ENCODE data around the gene F11.
"Not testable (repeated sequence)": the region's sequence is repeated elsewhere in the genome, so short reads cannot be mapped to it uniquely, and the experiment has no call there.

The F11 gene

DNA sequence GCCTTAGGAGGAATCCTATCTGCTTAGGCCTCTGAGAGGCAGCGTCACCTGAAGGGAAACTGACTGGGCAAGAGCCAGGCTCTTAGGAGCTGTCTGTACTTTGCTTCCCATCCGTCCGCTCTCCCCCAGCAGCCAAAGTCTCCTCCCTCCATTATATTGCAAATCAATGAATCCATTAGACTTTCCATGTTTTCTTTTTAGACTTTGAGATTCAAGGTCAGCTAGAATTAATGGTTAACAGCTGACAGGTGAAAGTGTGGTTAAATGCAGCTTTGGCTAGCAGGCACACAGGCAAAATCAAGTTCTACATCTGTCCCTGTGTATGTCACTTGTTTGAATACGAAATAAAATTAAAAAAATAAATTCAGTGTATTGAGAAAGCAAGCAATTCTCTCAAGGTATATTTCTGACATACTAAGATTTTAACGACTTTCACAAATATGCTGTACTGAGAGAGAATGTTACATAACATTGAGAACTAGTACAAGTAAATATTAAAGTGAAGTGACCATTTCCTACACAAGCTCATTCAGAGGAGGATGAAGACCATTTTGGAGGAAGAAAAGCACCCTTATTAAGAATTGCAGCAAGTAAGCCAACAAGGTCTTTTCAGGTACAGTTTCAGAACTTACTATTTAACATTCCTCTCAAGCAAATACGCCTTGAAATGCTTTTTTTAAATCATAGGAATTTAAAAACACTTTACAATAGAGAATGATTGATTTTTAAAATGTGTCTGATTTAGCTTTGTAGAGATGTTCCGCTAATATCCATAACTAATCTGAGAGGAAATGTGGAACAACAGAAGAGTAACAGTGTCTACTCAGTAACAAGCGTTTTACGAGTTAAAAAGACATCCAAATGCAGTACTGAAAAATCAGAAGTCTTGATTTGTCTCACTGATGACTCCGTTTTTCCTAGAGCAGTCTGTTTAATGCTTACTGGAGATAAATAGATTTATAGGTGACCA lies at the start of gene F11:
TSS of gene F11 (plus strand) at position 507 of the 970 bp plus-strand sequence. CDS start 948 bp downstream, outside the sequence.
- no peak for DNase-seq

DNA sequence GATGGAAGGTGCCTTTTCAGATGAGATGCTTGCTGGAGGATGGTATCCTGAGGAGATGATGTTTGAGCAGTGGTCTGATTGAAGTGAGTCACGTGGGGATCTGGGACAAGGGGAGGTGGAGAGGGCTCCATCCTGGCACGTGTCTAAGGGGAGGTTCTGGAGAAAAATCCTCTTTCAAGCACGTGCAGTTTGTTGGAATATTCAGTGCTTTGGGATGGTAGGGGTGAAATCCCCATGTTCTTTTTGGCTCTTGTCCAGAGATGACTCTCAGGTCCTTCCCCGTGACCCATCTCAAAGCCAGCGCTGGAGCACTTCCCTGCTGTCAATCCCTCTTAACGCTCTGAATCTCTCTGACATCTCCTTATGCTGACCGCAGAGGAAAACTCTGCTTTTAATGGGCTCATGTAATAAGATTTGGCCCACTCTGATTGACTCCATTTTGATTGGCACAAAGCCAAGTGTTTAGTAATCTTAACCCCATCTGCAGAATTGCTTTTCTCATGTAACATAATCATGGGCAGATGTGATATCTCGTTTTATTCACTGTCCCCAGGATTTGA lies 49.4 kb upstream of the F11 start:
- DNase-seq, result peak; percentile 8

DNA sequence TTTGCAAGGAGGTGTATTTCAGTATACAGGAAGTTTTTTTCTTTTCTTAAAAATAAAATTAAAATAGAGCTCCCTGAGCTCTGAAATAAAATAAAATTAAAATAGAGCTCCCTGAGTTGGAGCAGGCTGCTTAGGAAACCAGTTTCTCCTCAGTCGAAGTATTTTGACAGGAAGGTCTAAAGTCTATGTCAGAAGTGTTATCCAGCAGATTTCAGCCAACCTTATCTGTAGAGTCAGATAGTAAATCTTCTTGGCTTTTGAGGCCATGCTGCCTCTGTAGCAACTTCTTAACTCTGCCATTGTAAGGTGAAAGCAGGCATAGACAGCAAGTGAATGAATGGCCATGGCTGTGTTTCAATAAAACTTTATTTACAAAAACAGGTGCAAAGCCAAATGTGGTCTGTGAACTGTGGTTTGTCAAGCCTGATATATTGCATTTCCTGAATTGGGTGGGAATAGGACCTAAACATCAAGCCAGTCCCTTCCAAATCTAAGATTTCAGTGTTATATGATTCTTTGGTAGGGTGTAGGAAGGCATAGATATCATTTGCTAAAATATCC lies 48.2 kb upstream of the F11 start:
- no peak for DNase-seq

DNA sequence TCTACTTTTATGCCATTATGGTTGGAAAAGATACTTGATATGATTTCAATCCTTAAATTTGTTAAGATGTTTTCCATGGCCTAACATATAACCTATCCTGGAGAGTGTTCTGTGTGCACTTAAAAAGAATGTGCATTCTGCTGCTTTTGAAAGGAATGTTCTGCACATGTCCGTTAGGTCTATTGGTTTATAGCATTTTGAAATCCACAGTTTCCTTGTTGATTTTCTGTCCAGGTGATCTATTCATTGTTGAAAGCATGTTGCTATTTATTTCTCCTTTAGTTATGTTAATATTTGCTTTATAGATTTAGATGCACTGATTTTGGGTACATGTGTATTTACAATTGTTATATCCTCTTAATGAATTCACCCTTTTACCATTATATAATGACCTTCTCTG lies 44.4 kb upstream of the F11 start:
- DNase-seq, result no peak

DNA sequence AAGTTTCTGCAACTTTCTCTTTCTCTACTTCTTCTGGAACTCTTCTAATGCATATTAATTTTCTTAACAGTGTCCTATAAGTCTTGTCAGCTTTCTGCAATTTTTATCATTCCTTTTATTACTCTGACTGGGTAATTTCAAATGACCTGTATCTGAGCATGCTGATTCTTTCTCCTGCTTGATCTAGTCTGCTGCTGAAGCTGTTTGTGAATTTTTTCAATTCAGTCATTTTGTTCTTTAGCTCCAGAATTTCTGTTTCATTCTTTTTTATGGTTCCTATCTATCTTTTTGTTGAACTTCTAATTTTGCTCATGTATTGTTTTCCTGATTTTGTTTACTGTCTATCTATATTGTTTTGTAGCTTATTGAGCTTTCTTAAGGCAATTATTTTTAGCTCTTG lies 40.1 kb upstream of the F11 start:
- no peak for DNase-seq

DNA sequence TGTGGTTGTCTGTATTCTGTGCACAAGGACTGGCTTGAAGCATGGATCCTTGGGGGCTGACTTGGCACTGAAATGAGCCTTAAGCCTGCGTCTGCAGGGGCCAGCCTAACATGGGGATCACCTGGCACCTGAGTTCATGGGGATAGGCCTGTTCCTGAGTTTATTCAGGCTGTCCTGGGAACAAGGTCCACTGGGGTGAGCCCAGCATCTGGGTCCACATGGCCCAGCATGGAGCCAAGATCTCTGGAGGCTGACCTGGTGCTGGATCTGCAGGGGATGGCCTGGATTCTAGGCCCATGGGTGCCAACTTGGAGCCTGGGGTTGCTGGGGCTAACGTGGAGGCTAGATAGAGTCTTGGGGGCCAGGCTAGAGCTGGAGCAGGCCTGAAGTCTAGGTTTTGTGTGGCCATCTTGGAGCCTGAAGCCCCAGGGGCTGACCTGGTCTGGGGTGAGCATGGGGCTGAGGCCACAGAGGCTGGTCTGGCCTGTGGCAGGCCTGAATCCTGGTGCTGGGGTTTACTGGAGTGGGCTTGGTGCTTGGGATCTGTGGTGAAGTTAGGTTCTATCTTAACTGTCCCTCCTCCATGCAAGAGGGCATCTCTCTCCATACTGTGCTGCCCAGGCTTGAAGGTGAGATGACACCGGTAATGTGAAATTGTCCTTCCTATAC lies 39.3 kb upstream of the F11 start:
- DNase-seq, result no peak

DNA sequence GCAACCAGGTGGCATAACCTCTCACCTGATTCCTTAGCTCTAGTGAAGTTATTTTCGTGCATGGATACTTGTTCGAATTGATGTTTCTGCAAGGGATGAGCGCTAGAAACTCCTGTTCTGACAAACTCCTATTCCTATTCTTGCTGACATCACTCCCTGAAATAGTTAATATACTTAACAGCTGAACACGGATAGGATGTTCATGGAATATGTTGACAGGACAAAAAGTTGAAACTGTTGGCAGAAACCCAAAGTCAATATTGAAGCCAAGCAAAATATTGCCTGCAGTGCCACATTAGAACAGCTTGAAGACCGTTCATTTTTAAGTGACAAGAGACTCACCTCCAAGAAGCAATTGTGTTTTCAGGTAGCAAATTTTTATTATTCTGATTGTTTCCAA lies 38.8 kb upstream of the F11 start, which contains the start of gene KLKB1:
TSS of gene KLKB1 (plus strand) at position 287 of the 400 bp plus-strand sequence. CDS start 689 bp downstream, outside the sequence.
- no peak for DNase-seq

DNA sequence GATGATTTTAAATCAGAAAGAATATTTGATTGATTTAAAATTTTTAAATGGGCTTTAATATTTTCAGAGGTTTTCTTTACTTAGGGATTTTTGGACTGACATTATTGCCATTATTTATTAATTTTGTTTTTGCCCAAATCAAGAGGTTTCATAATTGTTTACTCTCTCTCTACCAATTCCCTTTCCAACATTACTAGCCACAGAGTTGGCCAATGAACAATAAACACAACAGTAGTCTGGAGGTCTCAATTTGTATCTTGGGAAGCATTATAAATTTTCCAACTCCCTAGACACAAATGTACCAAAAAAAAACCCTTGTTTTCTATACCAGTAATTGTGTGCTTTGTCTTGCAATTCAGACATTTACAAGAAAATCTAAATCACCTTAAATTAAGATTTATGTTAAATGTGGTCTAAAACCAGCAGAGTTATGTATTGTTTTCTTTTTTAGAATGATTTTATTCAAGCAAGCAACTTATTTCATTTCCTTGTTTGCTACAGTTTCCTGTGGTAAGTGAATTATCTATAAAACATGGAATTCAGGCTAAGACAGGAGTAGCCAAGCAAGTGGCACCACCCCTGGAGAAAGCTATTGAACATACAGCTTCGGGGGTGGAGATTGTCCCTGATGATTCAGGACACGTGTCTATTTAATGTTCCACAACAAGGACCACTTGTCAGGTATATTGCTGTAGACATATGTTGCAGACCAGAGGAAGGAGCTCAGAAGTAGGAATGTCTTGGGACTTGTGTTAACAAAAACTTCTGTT lies 38.1 kb upstream of the F11 start:
- no peak for DNase-seq

DNA sequence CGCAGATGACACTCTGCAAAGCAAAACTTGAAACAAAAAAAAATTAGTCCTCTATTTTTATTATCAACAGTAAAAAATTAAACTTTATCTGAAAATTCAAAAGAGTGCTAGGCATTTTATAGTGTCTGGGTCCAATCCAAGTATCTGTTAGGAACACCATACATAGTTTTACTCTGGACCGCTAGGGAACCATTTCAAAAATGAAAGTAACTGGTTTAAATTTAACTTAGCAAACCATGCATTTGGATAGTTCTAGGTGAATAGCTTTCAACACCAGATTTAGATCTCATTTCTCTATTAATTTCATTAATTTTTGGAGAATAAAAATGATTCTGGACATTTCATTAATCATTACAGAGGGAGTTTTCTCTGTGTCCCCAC lies 37.5 kb upstream of the F11 start:
- DNase-seq, result no peak

DNA sequence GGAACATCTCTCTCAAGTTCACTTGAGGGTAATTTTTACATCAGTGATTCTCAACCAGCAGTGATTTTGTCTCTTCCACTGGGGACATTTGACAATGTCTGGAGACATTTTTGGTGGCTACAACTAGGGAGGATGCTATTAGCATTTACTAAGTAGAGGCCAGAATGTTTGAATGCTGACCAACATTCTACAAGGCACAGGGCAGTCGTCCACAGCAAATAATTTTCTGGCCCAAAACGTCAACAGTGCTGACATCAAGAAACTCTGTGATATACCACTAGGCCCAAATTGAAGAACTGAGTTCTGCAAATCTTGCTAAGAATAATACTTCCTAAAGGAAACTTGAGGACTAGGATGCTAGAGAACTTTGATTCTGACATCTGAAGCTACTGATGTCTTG lies 31.6 kb upstream of the F11 start:
- DNase-seq, result no peak

DNA sequence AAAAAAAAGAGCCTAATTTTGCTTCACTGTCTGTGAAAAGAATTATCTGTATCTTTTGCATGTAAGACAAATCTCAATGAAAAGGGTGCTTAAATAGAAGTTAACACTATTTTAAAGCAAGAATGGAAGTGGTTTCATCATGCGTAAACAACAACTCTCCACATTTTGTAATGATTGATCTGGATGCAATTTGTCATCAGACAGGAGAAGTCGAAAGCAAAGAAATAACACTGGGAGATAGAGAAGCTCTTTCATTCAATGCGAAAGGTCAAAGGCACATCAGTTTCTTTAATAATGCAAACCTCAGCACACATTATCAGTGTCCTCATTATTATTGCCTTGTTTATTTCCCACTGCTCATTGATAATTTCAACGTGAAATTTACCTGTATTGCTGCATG lies 29.9 kb upstream of the F11 start:
- DNase-seq, result no peak

DNA sequence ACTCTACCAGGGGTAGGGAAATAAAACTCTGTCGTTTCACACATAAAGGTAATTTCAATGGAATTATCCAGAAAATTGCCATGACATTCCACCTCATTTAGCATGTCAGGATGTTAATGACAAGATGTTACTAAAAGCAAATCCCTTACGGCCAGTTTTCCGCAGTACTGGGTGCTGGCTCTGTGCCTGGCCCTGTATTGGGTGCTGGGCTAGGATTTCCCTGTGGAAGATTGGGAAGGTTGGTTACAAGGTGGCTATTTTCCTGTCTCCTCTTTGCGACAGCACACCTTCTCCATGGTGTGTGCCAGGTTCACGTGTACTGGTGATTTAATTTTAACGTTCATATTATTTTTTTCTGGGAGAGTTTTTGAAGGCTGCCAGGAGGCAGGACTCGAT lies 25.5 kb upstream of the F11 start:
- DNase-seq, result no peak

DNA sequence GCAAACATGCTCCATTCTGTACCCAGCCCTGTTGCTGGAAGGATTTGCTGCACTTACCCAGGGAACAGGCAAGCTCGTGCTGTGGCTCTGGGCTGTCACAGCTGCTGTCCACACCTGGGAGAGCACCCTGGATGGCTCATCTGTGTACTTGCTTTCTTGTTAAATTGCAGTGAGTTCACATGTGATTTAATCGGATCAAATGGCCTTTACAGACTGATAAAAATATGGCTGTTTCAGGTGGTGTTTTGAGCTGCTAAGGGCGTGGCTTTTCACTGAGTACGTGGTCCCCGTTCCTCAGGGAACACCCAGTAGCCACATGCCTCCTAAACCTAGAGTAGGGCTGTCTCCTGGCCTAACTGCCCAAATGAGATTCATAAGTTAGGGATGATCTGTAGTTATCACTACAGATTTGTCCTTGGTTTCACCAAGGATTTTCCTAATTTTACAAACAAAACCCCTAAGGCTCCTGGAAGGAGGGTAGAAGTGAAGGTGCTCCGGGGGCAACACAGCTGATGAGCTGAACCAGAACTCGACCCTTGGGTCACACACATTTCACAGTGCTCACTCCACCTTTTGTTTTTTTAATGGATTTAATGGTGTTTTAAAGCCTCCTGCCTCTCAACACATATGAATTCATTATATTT lies 25.0 kb upstream of the F11 start:
- no peak for DNase-seq

DNA sequence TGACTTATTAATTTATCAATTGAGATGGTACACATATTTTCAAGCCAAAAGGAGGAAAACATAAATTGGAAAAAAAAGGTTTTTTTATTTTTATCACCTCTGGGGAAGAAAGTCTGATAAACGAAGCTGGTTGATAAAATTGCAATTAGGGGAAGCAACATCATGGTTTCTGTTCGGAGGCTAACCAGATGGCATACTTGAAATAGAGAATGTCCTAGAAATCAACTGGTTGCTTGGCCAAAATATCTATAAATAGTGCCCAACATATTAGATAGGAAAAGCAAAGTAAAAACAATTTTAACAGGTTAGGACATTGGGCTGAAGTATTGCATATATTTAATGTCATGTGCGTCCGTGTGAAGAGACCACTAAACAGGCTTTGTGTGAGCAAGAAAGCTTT lies 24.4 kb upstream of the F11 start:
- DNase-seq, result no peak

DNA sequence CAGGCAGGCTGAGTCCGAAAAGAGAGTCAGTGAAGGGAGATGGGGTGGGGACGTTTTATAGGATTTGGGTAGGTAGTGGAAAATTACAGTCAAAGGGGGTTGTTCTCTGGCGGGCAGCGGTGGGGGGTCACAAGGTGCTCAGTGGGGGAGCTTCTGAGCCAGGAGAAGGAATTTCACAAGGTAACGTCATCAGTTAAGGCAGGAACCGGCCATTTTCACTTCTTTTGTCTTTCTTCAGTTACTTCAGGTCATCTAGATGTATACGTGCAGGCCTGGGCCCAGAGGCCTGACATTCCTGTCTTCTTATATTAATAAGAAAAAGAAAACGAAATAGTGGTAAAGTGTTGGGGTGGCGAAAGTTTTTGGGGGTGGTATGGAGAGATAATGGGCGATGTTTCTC lies 24.0 kb upstream of the F11 start:
- not testable (repeated sequence) for DNase-seq

DNA sequence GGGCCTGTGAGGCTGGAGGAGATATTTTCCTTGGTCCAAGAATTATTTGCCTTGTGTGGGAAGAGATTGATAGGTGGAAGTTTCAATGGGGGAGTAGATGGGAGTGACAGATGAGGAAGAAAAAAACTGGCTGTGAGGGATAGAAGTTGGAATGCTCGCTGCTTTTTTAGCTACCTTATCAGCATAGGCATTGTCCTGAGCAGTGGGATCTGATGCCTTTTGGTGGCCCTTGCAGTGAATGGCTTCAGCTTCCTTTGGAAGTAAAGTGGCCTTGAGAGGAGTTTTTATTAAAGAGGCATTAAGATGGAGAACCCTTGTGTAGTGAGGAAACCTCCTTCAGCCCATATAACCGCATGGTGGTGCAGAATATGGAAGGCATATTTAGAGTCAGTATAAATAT lies 22.7 kb upstream of the F11 start:
- no peak for DNase-seq

DNA sequence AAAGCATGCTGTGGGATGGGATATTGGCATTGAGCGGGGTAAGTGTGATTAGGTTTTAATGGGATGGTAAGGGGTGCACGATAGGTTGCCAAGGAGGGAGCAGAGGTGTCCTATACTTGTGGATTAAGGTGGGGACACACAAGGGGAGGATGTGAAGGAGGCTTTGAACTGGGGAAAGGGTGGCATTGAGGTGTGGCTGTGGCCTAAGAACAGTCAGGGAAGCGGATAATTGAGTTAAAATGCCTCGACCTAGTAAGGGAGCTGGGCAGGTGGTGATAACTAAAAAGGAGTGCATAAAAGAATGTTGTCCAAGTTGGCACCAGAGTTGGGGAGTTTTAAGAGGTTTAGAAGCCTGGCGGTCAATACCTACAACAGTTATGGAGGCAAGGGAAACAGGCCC lies 21.2 kb upstream of the F11 start:
- DNase-seq, result no peak

DNA sequence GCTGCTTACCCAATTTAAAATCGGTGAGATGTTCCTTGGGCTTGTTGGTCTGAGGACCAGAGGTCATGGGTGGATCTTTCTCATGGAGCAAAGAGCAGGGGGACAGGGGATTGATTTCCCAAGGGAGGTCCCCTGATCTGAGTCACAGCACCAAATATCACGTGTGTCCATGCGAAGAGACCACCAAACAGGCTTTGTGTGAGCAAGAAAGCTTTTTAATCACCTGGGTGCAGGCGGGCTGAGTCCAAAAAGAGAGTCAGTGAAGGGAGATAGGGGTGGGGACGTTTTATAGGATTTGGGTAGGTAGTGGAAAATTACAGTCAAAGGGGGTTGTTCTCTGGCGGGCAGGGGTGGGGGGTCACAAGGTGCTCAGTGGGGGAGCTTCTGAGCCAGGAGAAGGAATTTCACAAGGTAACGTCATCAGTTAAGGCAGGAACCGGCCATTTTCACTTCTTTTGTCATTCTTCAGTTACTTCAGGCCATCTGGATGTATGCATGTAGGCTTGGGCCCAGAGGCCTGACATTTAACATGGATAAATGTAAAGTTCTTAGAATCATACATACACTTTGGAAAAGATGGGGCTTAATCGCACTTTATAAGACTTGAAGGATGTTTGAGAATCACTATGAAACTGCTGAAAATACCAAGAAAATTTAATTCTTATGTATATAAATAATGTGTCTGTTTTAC lies 18.8 kb upstream of the F11 start:
- not testable (repeated sequence) for DNase-seq

DNA sequence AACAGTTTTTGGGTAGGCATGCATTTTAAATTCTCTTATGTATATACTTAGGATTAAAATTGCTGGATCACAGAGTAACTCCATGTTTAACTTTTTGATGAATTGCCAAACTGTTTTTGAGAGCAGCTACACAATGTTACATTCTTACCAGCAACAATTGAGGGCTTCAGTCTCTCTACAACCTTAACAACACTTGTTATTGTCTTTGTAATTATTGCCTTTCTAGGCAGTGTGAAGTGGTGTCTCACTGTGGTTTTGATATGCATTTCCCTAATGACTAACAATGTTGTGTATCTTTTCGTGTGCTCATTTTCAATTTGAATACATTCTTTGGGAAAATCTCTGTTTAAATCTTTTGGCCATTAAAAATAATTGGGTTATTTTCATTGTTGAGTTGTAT lies 17.3 kb upstream of the F11 start:
- DNase-seq, result no peak

DNA sequence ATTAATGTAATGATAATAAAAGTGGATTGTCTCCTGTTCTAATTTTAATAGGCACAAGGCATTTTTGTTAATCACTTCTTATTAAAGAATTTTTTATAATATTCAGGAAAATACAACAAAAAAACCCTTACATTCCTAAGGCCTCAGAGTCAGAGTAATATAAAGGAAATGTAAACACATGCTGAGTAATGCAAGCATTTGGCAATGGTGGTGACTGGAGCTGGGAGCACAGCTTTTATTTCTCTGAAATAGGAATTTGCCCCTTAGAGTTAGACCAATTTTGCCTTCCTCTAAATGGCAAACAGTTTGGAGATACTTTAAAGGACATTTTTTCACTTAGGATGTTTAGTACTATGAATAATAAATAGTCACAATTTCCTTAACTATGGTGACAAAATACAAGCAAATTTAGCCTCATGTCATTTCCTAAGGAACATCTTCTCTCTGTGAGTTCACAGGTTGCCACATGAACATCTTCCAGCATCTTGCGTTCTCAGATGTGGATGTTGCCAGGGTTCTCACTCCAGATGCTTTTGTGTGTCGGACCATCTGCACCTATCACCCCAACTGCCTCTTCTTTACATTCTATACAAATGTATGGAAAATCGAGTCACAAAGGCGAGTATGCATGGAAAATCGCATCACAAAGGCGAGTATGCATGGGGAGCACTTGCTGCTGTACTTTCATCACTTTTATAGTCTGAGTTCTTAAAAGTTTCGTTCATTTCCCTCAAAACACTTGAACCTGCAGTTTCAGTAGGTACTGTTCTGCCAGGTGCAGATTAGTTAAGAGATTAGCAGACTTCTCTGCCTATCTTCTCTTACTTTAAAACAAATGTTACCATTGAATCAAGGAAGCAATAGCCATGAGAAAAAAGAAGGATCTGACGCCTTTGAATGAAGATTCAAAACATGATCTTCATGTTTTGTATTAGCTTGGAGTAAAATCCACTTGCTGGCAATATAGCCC lies 15.9 kb upstream of the F11 start:
- no peak for DNase-seq
